ENCODE data around the gene PARP4. TPM values are rescaled to one million over a fixed set of nuclear protein-coding genes. Genes with fewer than 3 reads are reported as not detected.

The PARP4 gene
- polyA plus RNA-seq, 1 donor from 2014 or later: 0.76 TPM

DNA sequence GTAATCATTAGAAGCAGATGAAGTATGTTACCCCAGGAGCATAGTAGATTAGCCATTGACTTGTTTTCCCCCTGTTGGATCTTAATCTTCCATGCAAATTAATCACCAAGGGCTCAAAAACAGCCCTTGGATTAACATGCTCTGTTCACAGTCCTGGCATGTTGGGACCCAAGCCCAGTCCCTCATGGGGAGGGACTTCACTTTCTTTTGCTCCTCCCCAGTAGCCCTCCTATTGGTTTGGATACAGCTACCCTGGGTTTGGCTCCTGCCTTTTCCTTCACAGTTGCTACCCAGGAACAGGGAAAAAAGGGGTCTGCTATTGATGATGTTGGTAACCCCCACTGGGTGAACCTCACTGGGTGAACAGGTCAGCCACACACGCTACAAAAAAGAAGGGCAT lies 16.9 kb upstream of the PARP4 start:
- Histone ChIP-seq H3K9ac (ENCODE audit: low read length) (no peak overlapping the region), H3K27me3 (ENCODE audit: insufficient read depth, low read depth, low read length) (no peaks in the 10 kb centered on the region), H3F3A (ENCODE audit: insufficient read depth, low read length, poor library complexity, severe bottlenecking) (no peaks in the 10 kb centered on the region), H3K4me3 (ENCODE audit: low read length) (no peak overlapping the region), H3K79me2 (replicated peaks; ENCODE audit: insufficient read depth, low read length) (no peaks in the 10 kb centered on the region), H3K27ac (ENCODE audit: low read length) (no peak overlapping the region), H2AFZ (ENCODE audit: low read depth, low read length) (no peak overlapping the region), H3K4me2 (ENCODE audit: low read length) (no peak overlapping the region), H3K36me3 (ENCODE audit: insufficient read depth, low read length) (no peaks in the 10 kb centered on the region), H3K9me3 (ENCODE audit: low read length) (no peaks in the 10 kb centered on the region), H3K9me2 (ENCODE audit: insufficient read depth, low read length) (no peaks in the 10 kb centered on the region), H4K20me1 (ENCODE audit: insufficient read depth) (no peaks in the 10 kb centered on the region)
- TF ChIP-seq EP300 (conservative IDR thresholded peaks at IDR 0.05; ENCODE audit: poor library complexity, severe bottlenecking) (no peak), EZH2 (IDR thresholded peaks at IDR 0.05; ENCODE audit: borderline replicate concordance, insufficient read depth, low read length, poor library complexity, severe bottlenecking) (no peak), MXI1 (conservative IDR thresholded peaks at IDR 0.05; ENCODE audit: poor library complexity, severe bottlenecking) (no peak), POLR2AphosphoS5 (IDR thresholded peaks at IDR 0.05) (no peak), SMC3 (conservative IDR thresholded peaks at IDR 0.05; ENCODE audit: poor library complexity) (no peak), RAD21 (conservative IDR thresholded peaks at IDR 0.05) (no peak), TAF1 (IDR thresholded peaks at IDR 0.05; ENCODE audit: low read depth) (no peak)
- TF ChIP-seq, protein P1, sequence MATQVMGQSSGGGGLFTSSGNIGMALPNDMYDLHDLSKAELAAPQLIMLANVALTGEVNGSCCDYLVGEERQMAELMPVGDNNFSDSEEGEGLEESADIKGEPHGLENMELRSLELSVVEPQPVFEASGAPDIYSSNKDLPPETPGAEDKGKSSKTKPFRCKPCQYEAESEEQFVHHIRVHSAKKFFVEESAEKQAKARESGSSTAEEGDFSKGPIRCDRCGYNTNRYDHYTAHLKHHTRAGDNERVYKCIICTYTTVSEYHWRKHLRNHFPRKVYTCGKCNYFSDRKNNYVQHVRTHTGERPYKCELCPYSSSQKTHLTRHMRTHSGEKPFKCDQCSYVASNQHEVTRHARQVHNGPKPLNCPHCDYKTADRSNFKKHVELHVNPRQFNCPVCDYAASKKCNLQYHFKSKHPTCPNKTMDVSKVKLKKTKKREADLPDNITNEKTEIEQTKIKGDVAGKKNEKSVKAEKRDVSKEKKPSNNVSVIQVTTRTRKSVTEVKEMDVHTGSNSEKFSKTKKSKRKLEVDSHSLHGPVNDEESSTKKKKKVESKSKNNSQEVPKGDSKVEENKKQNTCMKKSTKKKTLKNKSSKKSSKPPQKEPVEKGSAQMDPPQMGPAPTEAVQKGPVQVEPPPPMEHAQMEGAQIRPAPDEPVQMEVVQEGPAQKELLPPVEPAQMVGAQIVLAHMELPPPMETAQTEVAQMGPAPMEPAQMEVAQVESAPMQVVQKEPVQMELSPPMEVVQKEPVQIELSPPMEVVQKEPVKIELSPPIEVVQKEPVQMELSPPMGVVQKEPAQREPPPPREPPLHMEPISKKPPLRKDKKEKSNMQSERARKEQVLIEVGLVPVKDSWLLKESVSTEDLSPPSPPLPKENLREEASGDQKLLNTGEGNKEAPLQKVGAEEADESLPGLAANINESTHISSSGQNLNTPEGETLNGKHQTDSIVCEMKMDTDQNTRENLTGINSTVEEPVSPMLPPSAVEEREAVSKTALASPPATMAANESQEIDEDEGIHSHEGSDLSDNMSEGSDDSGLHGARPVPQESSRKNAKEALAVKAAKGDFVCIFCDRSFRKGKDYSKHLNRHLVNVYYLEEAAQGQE (IDR thresholded peaks at IDR 0.05; ENCODE audit: borderline replicate concordance): no peak
- TF ChIP-seq, protein P2, sequence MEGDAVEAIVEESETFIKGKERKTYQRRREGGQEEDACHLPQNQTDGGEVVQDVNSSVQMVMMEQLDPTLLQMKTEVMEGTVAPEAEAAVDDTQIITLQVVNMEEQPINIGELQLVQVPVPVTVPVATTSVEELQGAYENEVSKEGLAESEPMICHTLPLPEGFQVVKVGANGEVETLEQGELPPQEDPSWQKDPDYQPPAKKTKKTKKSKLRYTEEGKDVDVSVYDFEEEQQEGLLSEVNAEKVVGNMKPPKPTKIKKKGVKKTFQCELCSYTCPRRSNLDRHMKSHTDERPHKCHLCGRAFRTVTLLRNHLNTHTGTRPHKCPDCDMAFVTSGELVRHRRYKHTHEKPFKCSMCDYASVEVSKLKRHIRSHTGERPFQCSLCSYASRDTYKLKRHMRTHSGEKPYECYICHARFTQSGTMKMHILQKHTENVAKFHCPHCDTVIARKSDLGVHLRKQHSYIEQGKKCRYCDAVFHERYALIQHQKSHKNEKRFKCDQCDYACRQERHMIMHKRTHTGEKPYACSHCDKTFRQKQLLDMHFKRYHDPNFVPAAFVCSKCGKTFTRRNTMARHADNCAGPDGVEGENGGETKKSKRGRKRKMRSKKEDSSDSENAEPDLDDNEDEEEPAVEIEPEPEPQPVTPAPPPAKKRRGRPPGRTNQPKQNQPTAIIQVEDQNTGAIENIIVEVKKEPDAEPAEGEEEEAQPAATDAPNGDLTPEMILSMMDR (IDR thresholded peaks at IDR 0.05; ENCODE audit: poor library complexity, severe bottlenecking): no peak

DNA sequence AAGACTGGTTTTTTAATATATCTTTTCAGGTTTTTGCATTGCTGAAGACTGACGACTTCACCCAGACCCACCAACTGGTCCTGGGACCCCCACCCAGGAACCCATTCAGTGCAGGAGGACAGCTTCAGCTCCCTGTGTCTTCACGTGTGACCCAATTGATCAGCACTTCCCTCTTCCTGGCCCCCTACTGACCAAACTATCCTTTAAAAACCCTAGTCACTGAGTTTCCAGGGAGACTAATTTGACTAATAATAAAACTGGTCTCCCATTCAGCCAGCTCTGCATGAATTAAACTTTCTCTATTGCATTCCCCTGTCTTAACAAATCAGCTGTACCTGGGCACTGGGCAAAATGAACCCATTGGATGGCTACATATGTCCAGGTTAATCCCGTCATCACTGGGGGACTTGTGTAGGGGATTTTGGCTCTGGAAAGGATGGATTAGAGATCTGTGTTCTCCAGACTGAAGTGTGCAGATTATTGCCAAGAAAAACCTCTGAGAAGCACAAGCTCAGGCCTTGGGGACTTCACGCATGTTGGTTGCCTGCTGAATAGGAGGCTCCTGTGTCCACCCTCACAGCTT lies 16.3 kb upstream of the PARP4 start:
- Histone ChIP-seq H3K4me3 (ENCODE audit: low read length) (no peak overlapping the region), H3K36me3 (ENCODE audit: insufficient read depth, low read length) (no peaks in the 10 kb centered on the region), H3K9me3 (ENCODE audit: low read length) (no peaks in the 10 kb centered on the region), H4K20me1 (ENCODE audit: insufficient read depth) (no peaks in the 10 kb centered on the region), H3K27me3 (ENCODE audit: insufficient read depth, low read depth, low read length) (no peaks in the 10 kb centered on the region), H3K4me2 (ENCODE audit: low read length) (no peak overlapping the region), H3K9me2 (ENCODE audit: insufficient read depth, low read length) (no peaks in the 10 kb centered on the region), H3F3A (ENCODE audit: insufficient read depth, low read length, poor library complexity, severe bottlenecking) (no peaks in the 10 kb centered on the region), H3K9ac (ENCODE audit: low read length) (no peak overlapping the region), H3K79me2 (replicated peaks; ENCODE audit: insufficient read depth, low read length) (no peaks in the 10 kb centered on the region), H3K27ac (ENCODE audit: low read length) (no peak overlapping the region), H2AFZ (ENCODE audit: low read depth, low read length) (no peak overlapping the region)
- TF ChIP-seq, protein P1 (IDR thresholded peaks at IDR 0.05; ENCODE audit: borderline replicate concordance): no peak
- TF ChIP-seq POLR2AphosphoS5 (IDR thresholded peaks at IDR 0.05) (no peak), MXI1 (conservative IDR thresholded peaks at IDR 0.05; ENCODE audit: poor library complexity, severe bottlenecking) (no peak), TAF1 (IDR thresholded peaks at IDR 0.05; ENCODE audit: low read depth) (no peak)

Data from neural cell (in vitro differentiated cells).